Colon (tissue), 2 donors: ENCODE measurements around the gene CAMK1D.
"Not testable (repeated sequence)": the region's sequence is repeated elsewhere in the genome, so short reads cannot be mapped to it uniquely, and the experiment has no call there.

Experiments
- FAIRE-seq: peaks from 2 replicates; lab custom pipeline; 2012; peaks lifted over from hg19 to GRCh38; lab: Jason Lieb, UNC
- donor health status: control.
- donor health status: control.

The CAMK1D gene

GRCh38 chr10:12518024-12518423 lies 168.7 kb downstream of the CAMK1D start:
- FAIRE-seq, result no peak

GRCh38 chr10:12521423-12521822 lies 172.1 kb downstream of the CAMK1D start:
- FAIRE-seq, result no peak

- no peak for FAIRE-seq
These were observed 177.0 kb downstream of the CAMK1D start for GRCh38 chr10:12526311-12526710.

- FAIRE-seq, result no peak
These were observed 180.6 kb downstream of the CAMK1D start for GRCh38 chr10:12529976-12530375.

- no peak for FAIRE-seq
These were observed 182.2 kb downstream of the CAMK1D start for GRCh38 chr10:12531305-12532220.

GRCh38 chr10:12533151-12533550 lies 183.8 kb downstream of the CAMK1D start:
- FAIRE-seq, result no peak

- no peak for FAIRE-seq
These were observed 184.4 kb downstream of the CAMK1D start for GRCh38 chr10:12533723-12534122.

GRCh38 chr10:12534824-12535223 lies 185.5 kb downstream of the CAMK1D start:
- no peak for FAIRE-seq

GRCh38 chr10:12535656-12536055 lies 186.3 kb downstream of the CAMK1D start:
- FAIRE-seq, result no peak

- FAIRE-seq, result no peak
These were observed 189.2 kb downstream of the CAMK1D start for GRCh38 chr10:12538491-12538995.

GRCh38 chr10:12539350-12540164 lies 190.2 kb downstream of the CAMK1D start:
- FAIRE-seq, result no peak

- FAIRE-seq, result no peak
These were observed 191.0 kb downstream of the CAMK1D start for GRCh38 chr10:12540341-12540781.

- FAIRE-seq, result no peak
These were observed 192.2 kb downstream of the CAMK1D start for GRCh38 chr10:12541446-12542067.

- FAIRE-seq, result no peak
These were observed 192.9 kb downstream of the CAMK1D start for GRCh38 chr10:12542133-12542670.

- FAIRE-seq, result no peak
These were observed 194.2 kb downstream of the CAMK1D start for GRCh38 chr10:12543589-12543988.

- FAIRE-seq, result not testable (repeated sequence)
These were observed 196.9 kb downstream of the CAMK1D start for GRCh38 chr10:12546160-12546802.

GRCh38 chr10:12547301-12547771 lies 198.0 kb downstream of the CAMK1D start:
- FAIRE-seq, result no peak

- no peak for FAIRE-seq
These were observed 199.9 kb downstream of the CAMK1D start for GRCh38 chr10:12549297-12549696.

GRCh38 chr10:12550994-12551393 lies 201.6 kb downstream of the CAMK1D start:
- no peak for FAIRE-seq

- no peak for FAIRE-seq
These were observed 206.7 kb downstream of the CAMK1D start for GRCh38 chr10:12556039-12556438.

GRCh38 chr10:12559578-12560178 lies 210.3 kb downstream of the CAMK1D start:
- FAIRE-seq, result no peak
